Upper lobe of left lung (tissue), 4 donors: ENCODE measurements around the gene FMN2.

ENCODE experiments used
- EP300 ChIP-seq, 4 donors: sonication (generic); formaldehyde crosslinking; IDR thresholded peaks; one replicate each; pipeline ENCODE4 v1.5.1; 2017; ENCODE audit warnings: antibody characterized with exemption in 4 of 4, control low read depth in 2 of 4
- POLR2A ChIP-seq, 4 donors: fragments of 450-650 bp; IDR thresholded peaks; one replicate each; pipeline ENCODE4 v1.5.1; 2016 to 2017; ENCODE audit warnings: antibody characterized with exemption in 4 of 4, mild to moderate bottlenecking in 2 of 4
- POLR2AphosphoS5 ChIP-seq, 2 donors: sonication (generic); formaldehyde crosslinking; IDR thresholded peaks; one replicate each; pipeline ENCODE4 v1.5.1; 2017; ENCODE audit warnings: antibody characterized with exemption in 2 of 2
- TF ChIP-seq, protein P1 (sequence below), 6 experiments: fragments of 450-650 bp in 4 of 6; fragments of 200-600 bp in 2 of 6; sonication (generic) in 2 of 6; IDR thresholded peaks; one replicate each; pipeline ENCODE4 v1.5.1; 2016 to 2019; ENCODE audit warnings: antibody characterized with exemption in 6 of 6

DNA sequence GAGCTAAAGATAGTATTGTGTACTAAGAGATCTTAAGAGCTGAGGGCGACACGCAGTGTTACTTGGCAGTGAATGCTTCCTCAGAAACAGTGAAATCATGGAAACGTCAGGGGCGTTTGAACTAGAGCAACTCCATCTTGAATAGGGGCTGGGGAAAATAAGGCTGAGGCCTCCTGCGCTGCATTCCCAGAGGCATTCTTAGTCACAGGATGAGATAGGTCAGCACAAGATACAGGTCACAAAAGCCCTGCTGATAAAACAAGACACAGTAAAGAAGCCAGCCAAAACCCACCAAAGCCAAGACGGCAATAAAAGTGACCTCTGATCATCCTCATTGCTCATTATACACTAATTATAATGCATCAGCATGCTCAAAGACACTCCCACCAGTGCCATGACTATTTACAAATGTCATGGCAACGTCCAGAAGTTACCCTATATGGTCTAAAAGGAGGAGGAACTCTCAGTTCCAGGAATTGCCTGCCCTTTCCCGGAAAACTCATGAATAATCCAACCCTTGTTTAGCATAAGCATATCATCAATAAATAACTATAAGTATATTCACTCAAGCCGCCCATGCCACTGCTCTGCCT lies 37.5 kb upstream of the FMN2 start:
- TF ChIP-seq POLR2A (IDR thresholded peaks at IDR 0.05) = no peak
- TF ChIP-seq, protein P1, sequence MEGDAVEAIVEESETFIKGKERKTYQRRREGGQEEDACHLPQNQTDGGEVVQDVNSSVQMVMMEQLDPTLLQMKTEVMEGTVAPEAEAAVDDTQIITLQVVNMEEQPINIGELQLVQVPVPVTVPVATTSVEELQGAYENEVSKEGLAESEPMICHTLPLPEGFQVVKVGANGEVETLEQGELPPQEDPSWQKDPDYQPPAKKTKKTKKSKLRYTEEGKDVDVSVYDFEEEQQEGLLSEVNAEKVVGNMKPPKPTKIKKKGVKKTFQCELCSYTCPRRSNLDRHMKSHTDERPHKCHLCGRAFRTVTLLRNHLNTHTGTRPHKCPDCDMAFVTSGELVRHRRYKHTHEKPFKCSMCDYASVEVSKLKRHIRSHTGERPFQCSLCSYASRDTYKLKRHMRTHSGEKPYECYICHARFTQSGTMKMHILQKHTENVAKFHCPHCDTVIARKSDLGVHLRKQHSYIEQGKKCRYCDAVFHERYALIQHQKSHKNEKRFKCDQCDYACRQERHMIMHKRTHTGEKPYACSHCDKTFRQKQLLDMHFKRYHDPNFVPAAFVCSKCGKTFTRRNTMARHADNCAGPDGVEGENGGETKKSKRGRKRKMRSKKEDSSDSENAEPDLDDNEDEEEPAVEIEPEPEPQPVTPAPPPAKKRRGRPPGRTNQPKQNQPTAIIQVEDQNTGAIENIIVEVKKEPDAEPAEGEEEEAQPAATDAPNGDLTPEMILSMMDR (IDR thresholded peaks at IDR 0.05) = no peak
- TF ChIP-seq EP300 (IDR thresholded peaks at IDR 0.05) = no peak
- no peak for TF ChIP-seq POLR2AphosphoS5 (IDR thresholded peaks at IDR 0.05)
